ENCODE data around the gene GLRB. TPM values are rescaled to one million over a fixed set of nuclear protein-coding genes. Genes with fewer than 3 reads are reported as not detected.
A peak's percentile ranks its signal among the peaks of the same experiment; 100 is the strongest.

The GLRB gene
- total RNA-seq, 4 donors from 2014 or later, result 0.55 to 2.1 (median 1.4) TPM

DNA sequence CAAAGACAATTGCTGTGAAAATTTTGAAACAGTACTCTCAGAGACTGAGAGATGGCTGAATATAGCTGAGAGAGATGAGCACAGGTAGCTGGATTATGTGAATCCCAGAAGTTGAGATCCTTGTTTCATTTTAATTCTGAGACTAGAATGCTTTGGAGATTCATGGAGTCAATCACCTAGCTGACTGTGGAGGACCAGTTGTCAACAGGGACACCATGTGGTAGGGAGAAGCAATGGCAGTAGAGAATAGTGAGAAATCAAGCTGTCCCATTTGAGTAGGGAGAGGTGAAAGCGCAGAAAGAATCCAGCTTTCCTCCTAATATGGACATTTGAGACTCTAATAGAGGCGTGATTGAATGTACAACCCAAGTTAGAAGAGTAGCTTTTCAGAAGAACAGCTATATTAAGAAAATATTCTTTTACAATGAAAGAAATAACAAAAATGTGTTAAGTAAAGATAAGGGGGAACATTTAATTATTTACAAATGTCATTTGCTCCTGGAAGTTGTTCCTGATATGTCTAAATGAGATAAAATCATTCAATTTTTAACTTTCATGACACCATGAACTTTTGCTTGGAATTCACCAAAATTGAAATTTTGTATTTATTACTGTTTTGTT is 30.3 kb upstream of the GLRB start:
- Histone ChIP-seq H3K4me1 (no peaks in the 10 kb centered on the region), H3K27me3 (no peaks in the 10 kb centered on the region), H3K36me3 (no peaks in the 10 kb centered on the region), H3K9me3 (no peaks in the 10 kb centered on the region), H3K27ac (no peak overlapping the region), H3K4me3 (no peak overlapping the region)
- in situ Hi-C loops (cut with MboI; ENCODE audit: low sequenced_read_pairs in 4 of 4), result loop anchor here (5.0 to 10.0 kb wide), 3 partner anchors 71 to 571 kb away; partner anchors contain the start of gene PDGFC (in 1 of the 4)
- intact Hi-C loops (cut with DNase I; ENCODE audit: low total_unique reads), result loop anchor here (1.0 to 10.0 kb wide), 4 partner anchors 74 to 1091 kb away; partner anchors contain the start of genes CTSO and PDGFC
- DNase-seq, result peak in 1 of 2 donors; percentile 13
- TF ChIP-seq CTCF (IDR thresholded peaks at IDR 0.05 in 4 of 5, conservative IDR thresholded peaks at IDR 0.05 in 1 of 5) (peak; percentile 38 to 73 (median 69)), POLR2A (IDR thresholded peaks at IDR 0.05) (no peak)
- peak; percentile 80 to 82 for ATAC-seq

DNA sequence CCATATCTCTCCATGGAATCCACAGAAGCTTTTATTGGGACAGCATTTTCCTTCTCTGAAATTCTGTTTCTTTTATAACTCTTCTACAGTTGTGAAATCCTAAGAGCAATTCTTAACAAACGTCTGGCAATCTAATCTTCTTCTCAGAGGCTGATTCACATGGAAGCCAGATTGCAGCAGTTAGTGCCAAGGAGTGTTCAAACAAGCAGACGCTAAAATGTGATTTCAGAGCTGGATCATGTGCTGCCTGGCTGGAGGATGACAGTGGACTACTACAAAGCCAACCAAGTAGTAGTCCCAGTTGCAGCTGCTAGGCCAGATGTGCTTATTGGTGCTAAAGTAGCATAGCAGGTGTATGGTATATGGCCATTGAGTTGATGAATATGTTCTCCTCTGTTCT is 27.7 kb upstream of the GLRB start:
- in situ Hi-C loops (cut with MboI; ENCODE audit: low sequenced_read_pairs in 4 of 4), result loop anchor here (5.0 to 10.0 kb wide), 3 partner anchors 73 to 573 kb away; partner anchors contain the start of gene PDGFC (in 1 of the 4)
- no peaks in the 10 kb centered on the region for H3K4me1 ChIP-seq
- H3K4me3 ChIP-seq, result no peak overlapping the region
- no peak overlapping the region for H3K27ac ChIP-seq
- ATAC-seq (peak; percentile 52 to 64), DNase-seq (peak; percentile 36 to 59)
- no peaks in the 10 kb centered on the region for H3K36me3 ChIP-seq
- intact Hi-C loops (cut with DNase I; ENCODE audit: low total_unique reads), result loop anchor here (10.0 kb wide), 2 partner anchors 453 to 1093 kb away; partner anchors contain the start of gene CTSO
- no peaks in the 10 kb centered on the region for H3K9me3 ChIP-seq
- no peaks in the 10 kb centered on the region for H3K27me3 ChIP-seq
- TF ChIP-seq POLR2A (IDR thresholded peaks at IDR 0.05) (no peak), CTCF (IDR thresholded peaks at IDR 0.05 in 4 of 5, conservative IDR thresholded peaks at IDR 0.05 in 1 of 5) (no peak)

GRCh38 chr4:157050561-157050960 is 25.4 kb upstream of the GLRB start:
- Histone ChIP-seq H3K27ac (no peak overlapping the region), H3K27me3 (no peaks in the 10 kb centered on the region), H3K9me3 (no peaks in the 10 kb centered on the region), H3K4me1 (no peaks in the 10 kb centered on the region), H3K4me3 (no peak overlapping the region), H3K36me3 (no peaks in the 10 kb centered on the region)
- in situ Hi-C loops (cut with MboI; ENCODE audit: low sequenced_read_pairs in 4 of 4), result no loop called here
- ATAC-seq (no peak), DNase-seq (no peak)
- TF ChIP-seq POLR2A (IDR thresholded peaks at IDR 0.05) (no peak), CTCF (IDR thresholded peaks at IDR 0.05 in 4 of 5, conservative IDR thresholded peaks at IDR 0.05 in 1 of 5) (no peak)
- intact Hi-C loops (cut with DNase I; ENCODE audit: low total_unique reads), result no loop called here

GRCh38 chr4:157052429-157053040 is 23.4 kb upstream of the GLRB start:
- DNase-seq (no peak), ATAC-seq (no peak)
- no peak overlapping the region for H3K27ac ChIP-seq
- no peak for TF ChIP-seq POLR2A (IDR thresholded peaks at IDR 0.05)
- no peak for TF ChIP-seq CTCF (IDR thresholded peaks at IDR 0.05 in 4 of 5, conservative IDR thresholded peaks at IDR 0.05 in 1 of 5)
- no peaks in the 10 kb centered on the region for H3K9me3 ChIP-seq
- no peaks in the 10 kb centered on the region for H3K36me3 ChIP-seq
- in situ Hi-C loops (cut with MboI; ENCODE audit: low sequenced_read_pairs in 4 of 4) (no loop called here), intact Hi-C loops (cut with DNase I; ENCODE audit: low total_unique reads) (no loop called here)
- H3K27me3 ChIP-seq, result no peaks in the 10 kb centered on the region
- no peaks in the 10 kb centered on the region for H3K4me1 ChIP-seq
- H3K4me3 ChIP-seq, result no peak overlapping the region
